B cell (primary cell): ENCODE measurements around the gene ENPP7. TPM values are rescaled to one million over a fixed set of nuclear protein-coding genes. Genes with fewer than 3 reads are reported as not detected.

Experiments used
- ATAC-seq: fragments of 200-7000 bp; cut with Tn5 transposase; one replicate; pipeline ENCODE4 v1.10.0; 2021; ENCODE audit warnings: low read depth, mild to moderate bottlenecking, moderate number of reproducible peaks, moderate library complexity
- CTCF ChIA-PET: fragments of 350-600 bp; sonication (Branson Sonifier 250); formaldehyde crosslinking; loops from one replicate; lab custom pipeline; 2021; ENCODE audit warnings: antibody characterized with exemption, inconsistent platforms; lab: Charles Lee
- POLR2A ChIA-PET: fragments of 350-600 bp; sonication (Branson Sonifier 250); formaldehyde crosslinking; loops from one replicate; lab custom pipeline; 2021; ENCODE audit warnings: antibody characterized with exemption; lab: Charles Lee
- DNase-seq: peaks from one replicate; pipeline ENCODE4 v3.0.0; 2013
- H2AFZ ChIP-seq: 2 replicates; pipeline ENCODE4 v1.6.1; 2012; ENCODE audit warnings: mild to moderate bottlenecking, low read depth, low read length; ENCODE audit not compliant: insufficient read depth, poor library complexity, severe bottlenecking
- H3K27ac ChIP-seq, 2 donors: 1 replicate in 1 of 2; 2 replicates in 1 of 2; pipeline ENCODE4 v1.5.1; 2012 to 2013; ENCODE audit warnings: low read length in 2 of 2, mild to moderate bottlenecking in 2 of 2, moderate library complexity in 1 of 2
- H3K27me3 ChIP-seq, 4 experiments: fragments of 200-600 bp in 1 of 4; sonication (generic) in 1 of 4; replicated peaks in 1 of 4; 1 replicate in 2 of 4; 2 replicates in 2 of 4; pipeline versions ENCODE4 v1.6.1 to v1.7.0; 2013 to 2016; ENCODE audit warnings: low read length in 3 of 4, mild to moderate bottlenecking in 2 of 4, mixed read lengths in 1 of 4, moderate library complexity in 1 of 4; ENCODE audit not compliant: insufficient read depth in 4 of 4, control insufficient read depth in 3 of 4; ENCODE audit errors: control extremely low read depth in 1 of 4
- H3K36me3 ChIP-seq, 2 experiments: replicated peaks in 1 of 2; 1 replicate in 1 of 2; 2 replicates in 1 of 2; pipeline versions ENCODE4 v1.6.1 to v1.7.1; 2013; ENCODE audit warnings: low read length in 1 of 2; ENCODE audit not compliant: insufficient read depth in 2 of 2, control insufficient read depth in 1 of 2; ENCODE audit errors: control extremely low read depth in 1 of 2, extremely low read depth in 1 of 2
- H3K4me1 ChIP-seq, 2 donors: fragments of 200-600 bp in 1 of 2; sonication (generic) in 1 of 2; 1 replicate in 1 of 2; 2 replicates in 1 of 2; pipeline versions ENCODE4 v1.5.1 to v1.6.1; 2013 to 2017; ENCODE audit warnings: low read length in 2 of 2; ENCODE audit not compliant: control insufficient read depth in 2 of 2, insufficient read depth in 2 of 2
- H3K4me2 ChIP-seq: replicated peaks from 2 replicates; pipeline ENCODE3; 2012; ENCODE audit warnings: mild to moderate bottlenecking, low read depth, low read length; ENCODE audit not compliant: poor library complexity, severe bottlenecking
- H3K4me3 ChIP-seq, 5 experiments: fragments of 200-600 bp in 1 of 5; sonication (generic) in 1 of 5; 1 replicate in 3 of 5; 2 replicates in 2 of 5; pipeline versions ENCODE4 v1.5.1 to v1.7.0; 2011 to 2016; ENCODE audit warnings: low read length in 4 of 5, mild to moderate bottlenecking in 4 of 5, low read depth in 2 of 5, control low read depth in 1 of 5, moderate library complexity in 1 of 5; ENCODE audit not compliant: insufficient read depth in 1 of 5; ENCODE audit errors: control extremely low read depth in 1 of 5, extremely low read depth in 1 of 5
- H3K79me2 ChIP-seq: fragments of 200-600 bp; sonication (generic); one replicate; pipeline ENCODE4 v1.6.0; 2016; ENCODE audit warnings: low read length; ENCODE audit not compliant: control insufficient read depth, insufficient read depth
- H3K9ac ChIP-seq: fragments of 200-600 bp; sonication (generic); 2 replicates; pipeline ENCODE4 v1.6.1; 2017; ENCODE audit warnings: mild to moderate bottlenecking, low read length, moderate library complexity
- H3K9me3 ChIP-seq, 3 donors: one replicate each; pipeline versions ENCODE4 v1.6.1 to v1.7.1; 2013; ENCODE audit warnings: low read length in 2 of 3; ENCODE audit not compliant: control insufficient read depth in 2 of 3, insufficient read depth in 1 of 3; ENCODE audit errors: control extremely low read depth in 1 of 3
- H4K20me1 ChIP-seq: 2 replicates; pipeline ENCODE4 v1.6.0; 2012; ENCODE audit warnings: mild to moderate bottlenecking, low read length; ENCODE audit not compliant: insufficient read depth, control insufficient read depth, poor library complexity, severe bottlenecking
- H3K27ac Mint-ChIP-seq: one replicate; pipeline ENCODE4 v1.8.0; 2021; ENCODE audit warnings: mixed read lengths
- H3K27me3 Mint-ChIP-seq: one replicate; pipeline ENCODE4 v1.8.0; 2021; ENCODE audit warnings: mixed read lengths
- H3K4me1 Mint-ChIP-seq: one replicate; pipeline ENCODE4 v1.8.0; 2021; ENCODE audit warnings: mixed read lengths
- H3K4me3 Mint-ChIP-seq: one replicate; pipeline ENCODE4 v1.8.0; 2021; ENCODE audit warnings: mixed read lengths
- H3K9me3 Mint-ChIP-seq: one replicate; pipeline ENCODE4 v1.8.0; 2022; ENCODE audit warnings: mixed read lengths; ENCODE audit not compliant: insufficient read depth
- CTCF ChIP-seq: fragments of 200-600 bp; IDR thresholded peaks from one replicate; pipeline ENCODE4 v1.8.0; 2022; ENCODE audit warnings: antibody characterized with exemption, mild to moderate bottlenecking
- EZH2 ChIP-seq: IDR thresholded peaks from 2 replicates; pipeline ENCODE4 v1.6.1; 2012; ENCODE audit warnings: borderline replicate concordance, low read depth, mild to moderate bottlenecking, moderate library complexity, low read length; ENCODE audit not compliant: insufficient read depth, poor library complexity, severe bottlenecking
- WGBS: methylation state at CpG from one replicate; pipeline ENCODE4 v1.1.5; 2013; ENCODE audit warnings: missing lambda C conversion rate; ENCODE audit not compliant: insufficient coverage; 5-methylcytosine and 5-hydroxymethylcytosine counted together
- intact Hi-C: fragments of 100-400 bp; cut with micrococcal nuclease; formaldehyde crosslinking; loops from one replicate; pipeline ENCODE4 v1.10.0; 2022
- polyA plus RNA-seq: library from polyadenylated mRNA; depleted of rRNA; stranded (reverse); fragments of >200 nt; gene quantifications from 2 replicates; pipeline ENCODE4 v1.2.3, GENCODE V29; 2012
- total RNA-seq, 2 donors: library from RNA; stranded (reverse); fragments of 120-200 nt in 1 of 2; gene quantifications; 1 replicate in 1 of 2; 2 replicates in 1 of 2; pipeline versions ENCODE4 v1.2.3 to v1.2.4, GENCODE V29; 2013 to 2022

The ENPP7 gene
- total and polyA plus RNA-seq, 2 donors (not counting 1 experiment from before 2014, with no cell fraction given) = 0.40 to 6.7 TPM

DNA sequence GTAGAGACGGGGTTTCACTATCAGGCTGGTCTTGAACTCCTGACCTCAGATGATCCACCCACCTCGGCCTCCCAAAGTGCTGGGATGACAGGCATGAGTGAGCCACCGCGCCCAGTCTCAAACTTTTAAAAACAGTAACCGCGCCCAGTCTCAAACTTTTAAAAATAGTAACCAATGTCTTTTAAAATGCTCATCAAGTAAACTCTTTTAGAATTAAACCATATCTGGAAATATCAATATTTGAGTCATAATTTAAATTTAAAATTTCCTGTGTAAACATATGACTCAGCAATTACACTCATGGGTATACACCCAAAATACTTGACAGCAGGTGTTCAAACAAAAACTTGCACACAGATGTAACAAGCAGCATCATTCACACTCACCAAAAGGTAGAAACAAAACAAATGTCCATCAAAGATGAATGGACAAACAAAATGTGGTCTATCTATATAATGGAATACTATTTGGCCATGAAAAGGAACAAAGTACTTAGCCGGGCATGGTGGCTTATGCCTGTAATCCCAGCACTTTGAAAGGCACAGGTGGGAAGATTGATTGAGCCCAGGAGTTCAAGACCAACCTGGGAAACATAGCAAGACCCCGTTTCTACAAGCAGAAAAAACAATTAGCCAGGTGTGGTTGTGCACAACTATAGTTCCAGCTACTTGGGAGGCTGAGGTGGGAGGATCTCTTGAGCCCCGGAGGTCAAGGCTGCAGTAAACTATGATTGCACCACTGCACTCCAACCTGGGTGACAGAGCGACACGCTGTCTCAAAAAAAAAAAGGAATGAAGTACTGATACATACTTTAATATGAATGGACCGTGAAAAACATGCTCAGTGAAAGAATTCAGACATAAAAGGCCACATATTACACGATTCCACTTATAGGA is 20.2 kb downstream of the ENPP7 start:
- no peak overlapping the region for H3K4me2 ChIP-seq
- ChIA-PET POLR2A (no interaction called here), CTCF (no interaction called here)
- no peak for TF ChIP-seq CTCF
- TF ChIP-seq EZH2 = no peak
- H3K27ac Mint-ChIP-seq = no peak overlapping the region
- H3K4me1 Mint-ChIP-seq = peaks cover 19% of the 10 kb centered on the region
- H2AFZ ChIP-seq = no peak overlapping the region
- peaks cover 49% of the 10 kb centered on the region for H3K27me3 Mint-ChIP-seq
- no peaks in the 10 kb centered on the region for H3K36me3 ChIP-seq
- intact Hi-C loops = no loop called here
- no peak for ATAC-seq
- H4K20me1 ChIP-seq = no peaks in the 10 kb centered on the region
- H3K4me3 ChIP-seq = no peak overlapping the region
- H3K4me3 Mint-ChIP-seq = no peak overlapping the region
- peaks cover 22 to 24% of the 10 kb centered on the region in 2 donors for H3K4me1 ChIP-seq
- peaks cover 0 to 73% (median 33%) of the 10 kb centered on the region in 4 experiments for H3K27me3 ChIP-seq
- no peak overlapping the region for H3K9ac ChIP-seq
- WGBS = 64% methylated on average over 6 of the region's 13 CpGs
- H3K27ac ChIP-seq = no peak overlapping the region
- DNase-seq = no peak
- H3K9me3 ChIP-seq = peaks cover 0 to 19% (median 0%) of the 10 kb centered on the region in 3 donors
- H3K79me2 ChIP-seq = no peaks in the 10 kb centered on the region
- H3K9me3 Mint-ChIP-seq = no peaks in the 10 kb centered on the region

DNA sequence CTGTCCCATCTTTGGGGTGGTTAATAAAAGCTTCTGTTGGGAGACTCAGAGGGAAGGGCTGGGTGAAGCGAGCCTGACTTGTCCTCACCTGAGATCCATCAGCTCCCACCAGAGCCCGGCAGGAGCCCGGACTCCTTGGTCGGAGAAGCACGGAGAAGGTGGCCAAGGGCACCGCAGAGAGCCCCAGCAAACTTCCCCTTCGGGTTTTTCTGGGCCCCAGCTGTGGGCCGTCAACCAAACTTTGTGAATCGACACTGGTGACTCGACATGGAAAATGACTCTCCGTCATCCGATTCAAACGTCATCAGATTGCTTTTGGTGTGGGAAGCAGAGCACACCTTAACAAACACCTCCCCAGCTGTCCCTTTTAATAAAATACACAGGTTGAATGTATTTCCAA is 21.4 kb downstream of the ENPP7 start:
- Mint-ChIP-seq H3K9me3 (no peaks in the 10 kb centered on the region), H3K4me3 (no peak overlapping the region), H3K4me1 (peaks cover 12% of the 10 kb centered on the region), H3K27me3 (peaks cover 40% of the 10 kb centered on the region), H3K27ac (no peak overlapping the region)
- intact Hi-C loops = no loop called here
- Histone ChIP-seq H3K9me3 (peaks cover 0 to 13% (median 0%) of the 10 kb centered on the region in 3 donors), H3K4me3 (no peak overlapping the region), H3K27ac (no peak overlapping the region), H3K4me1 (peaks cover 12 to 16% of the 10 kb centered on the region in 2 donors), H2AFZ (no peak overlapping the region), H3K27me3 (peaks cover 0 to 70% (median 24%) of the 10 kb centered on the region in 4 experiments), H3K79me2 (no peaks in the 10 kb centered on the region), H3K9ac (no peak overlapping the region), H3K36me3 (no peaks in the 10 kb centered on the region), H4K20me1 (no peaks in the 10 kb centered on the region), H3K4me2 (peak overlapping the region; percentile 19)
- CTCF ChIA-PET = interaction anchor here (0.7 to 0.9 kb wide), 4 partner anchors 24 to 312 kb away, joined by 3 to 4 read pairs (median 4); no protein-coding TSS in a partner anchor
- DNase-seq (peak; percentile 53), ATAC-seq (peak; percentile 54)
- TF ChIP-seq EZH2 (no peak), CTCF (no peak)
- 10% methylated on average over 8 of the region's 13 CpGs for WGBS
- POLR2A ChIA-PET = interaction anchor here (0.7 kb wide), 1 partner anchor 506 kb away, joined by 4 read pairs; no protein-coding TSS in a partner anchor
